Liver (tissue), 9 donors: ENCODE results near the gene CCDC63. TPM values are rescaled to one million over a fixed set of nuclear protein-coding genes. Genes with fewer than 3 reads are reported as not detected.

Experiments
- DNase-seq: peaks from one replicate; pipeline ENCODE4 v3.0.0-alpha.2; 2017; ENCODE audit warnings: low spot score
- H3K27ac ChIP-seq, 2 donors: one replicate each; pipeline ENCODE4 v1.7.0; 2013; ENCODE audit warnings: inconsistent platforms in 2 of 2, low read length in 2 of 2, control low read depth in 1 of 2, low read depth in 1 of 2, mild to moderate bottlenecking in 1 of 2
- H3K27me3 ChIP-seq, 4 donors: one replicate each; pipeline versions ENCODE4 v1.6.1 to v1.7.0; 2013; ENCODE audit warnings: low read length in 3 of 4, inconsistent platforms in 1 of 4, mild to moderate bottlenecking in 1 of 4, moderate library complexity in 1 of 4; ENCODE audit not compliant: control insufficient read depth in 4 of 4, insufficient read depth in 4 of 4
- H3K36me3 ChIP-seq, 4 donors: one replicate each; pipeline versions ENCODE4 v1.6.1 to v1.7.0; 2013; ENCODE audit warnings: low read length in 3 of 4, mild to moderate bottlenecking in 3 of 4, low read depth in 1 of 4, moderate library complexity in 1 of 4; ENCODE audit not compliant: control insufficient read depth in 4 of 4, insufficient read depth in 3 of 4
- H3K4me1 ChIP-seq, 4 donors: one replicate each; pipeline versions ENCODE4 v1.6.1 to v1.7.0; 2013; ENCODE audit warnings: low read length in 3 of 4, mild to moderate bottlenecking in 3 of 4, moderate library complexity in 1 of 4; ENCODE audit not compliant: control insufficient read depth in 4 of 4, insufficient read depth in 4 of 4
- H3K4me3 ChIP-seq, 3 donors: one replicate each; pipeline versions ENCODE4 v1.6.1 to v1.7.0; 2013; ENCODE audit warnings: low read length in 3 of 3, control low read depth in 1 of 3, low read depth in 1 of 3, mild to moderate bottlenecking in 1 of 3
- H3K9ac ChIP-seq, 2 donors: one replicate each; pipeline ENCODE4 v1.7.0; 2013; ENCODE audit warnings: low read length in 2 of 2, mild to moderate bottlenecking in 2 of 2, moderate library complexity in 2 of 2, control low read depth in 1 of 2, low read depth in 1 of 2
- H3K9me3 ChIP-seq, 4 donors: one replicate each; pipeline versions ENCODE4 v1.6.1 to v1.7.0; 2013; ENCODE audit warnings: low read length in 3 of 4; ENCODE audit not compliant: control insufficient read depth in 4 of 4
- EGR1 ChIP-seq, 2 donors: IDR thresholded peaks; 2 replicates each; pipeline ENCODE4 v1.6.1; 2016 to 2018; ENCODE audit warnings: antibody characterized with exemption in 2 of 2, low read depth in 2 of 2
- FOXA1 ChIP-seq: IDR thresholded peaks from 2 replicates; pipeline ENCODE4 v1.6.1; 2016; ENCODE audit warnings: antibody characterized with exemption
- FOXA2 ChIP-seq: IDR thresholded peaks from 2 replicates; pipeline ENCODE4 v1.6.1; 2016; ENCODE audit warnings: antibody characterized with exemption
- GABPA ChIP-seq, 2 donors: IDR thresholded peaks in 1 of 2; conservative IDR thresholded peaks in 1 of 2; 2 replicates each; pipeline ENCODE4 v1.6.1; 2016; ENCODE audit warnings: antibody characterized with exemption in 2 of 2, mild to moderate bottlenecking in 1 of 2, moderate library complexity in 1 of 2
- HNF4A ChIP-seq, 2 donors: conservative IDR thresholded peaks; 2 replicates each; pipeline ENCODE4 v1.6.1; 2016; ENCODE audit warnings: antibody characterized with exemption in 2 of 2, mild to moderate bottlenecking in 2 of 2
- HNF4G ChIP-seq: IDR thresholded peaks from 2 replicates; pipeline ENCODE4 v1.6.1; 2016; ENCODE audit warnings: antibody characterized with exemption
- JUND ChIP-seq, 2 donors: IDR thresholded peaks; 2 replicates each; pipeline ENCODE4 v1.6.1; 2016; ENCODE audit warnings: antibody characterized with exemption in 2 of 2
- NR2F2 ChIP-seq: IDR thresholded peaks from 2 replicates; pipeline ENCODE4 v1.6.1; 2016; ENCODE audit warnings: antibody characterized with exemption
- RAD21 ChIP-seq, 2 donors: IDR thresholded peaks; 2 replicates each; pipeline ENCODE4 v1.6.1; 2016; ENCODE audit warnings: antibody characterized with exemption in 2 of 2, mild to moderate bottlenecking in 2 of 2
- RXRA ChIP-seq, 2 donors: IDR thresholded peaks; 2 replicates each; pipeline ENCODE4 v1.6.1; 2017 to 2018; ENCODE audit warnings: antibody characterized with exemption in 2 of 2, mild to moderate bottlenecking in 1 of 2
- SP1 ChIP-seq: IDR thresholded peaks from 2 replicates; pipeline ENCODE4 v1.6.1; 2018; ENCODE audit warnings: antibody characterized with exemption, mild to moderate bottlenecking
- TAF1 ChIP-seq: conservative IDR thresholded peaks from 2 replicates; pipeline ENCODE4 v1.6.1; 2016; ENCODE audit warnings: antibody characterized with exemption, mild to moderate bottlenecking
- YY1 ChIP-seq: IDR thresholded peaks from 2 replicates; pipeline ENCODE4 v1.6.1; 2016; ENCODE audit warnings: antibody characterized with exemption, mild to moderate bottlenecking
- WGBS: extraction: QIAGEN DNeasy Blood & Tissue Kit; methylation state at CpG from one replicate; pipeline ENCODE4 v1.1.7; 2013; 5-methylcytosine and 5-hydroxymethylcytosine counted together
- polyA plus RNA-seq, 2 donors: library from polyadenylated mRNA; stranded (reverse) in 1 of 2; unstranded in 1 of 2; fragments of 200-250 nt in 1 of 2; fragments of >200 nt in 1 of 2; fragmentation: Nextera tagmentation in 1 of 2; extraction: Ambion mirVana in 1 of 2; gene quantifications; one replicate each; pipeline versions ENCODE4 v1.2.1 to v1.2.3, GENCODE V29; 2013 to 2015
- total RNA-seq, 2 donors: library from RNA; depleted of rRNA; stranded (reverse); fragments of >200 nt; gene quantifications; one replicate each; pipeline ENCODE4 v1.2.3, GENCODE V29; 2014
- TF ChIP-seq, protein P1 (sequence below): fragments of 150-350 bp; IDR thresholded peaks from 2 replicates; pipeline ENCODE4 v1.5.1; 2017; ENCODE audit warnings: improper control_type of control experiment, low read depth, low read length; ENCODE audit not compliant: missing input control
- TF ChIP-seq, protein P2 (sequence below): IDR thresholded peaks from 2 replicates; pipeline ENCODE4 v1.6.1; 2016; ENCODE audit warnings: antibody characterized with exemption, mild to moderate bottlenecking
- TF ChIP-seq, protein P3 (sequence below): IDR thresholded peaks from 2 replicates; pipeline ENCODE4 v1.6.1; 2016; ENCODE audit warnings: antibody characterized with exemption
- TF ChIP-seq, protein P4 (sequence below): IDR thresholded peaks from 2 replicates; pipeline ENCODE4 v1.6.1; 2016; ENCODE audit warnings: antibody characterized with exemption
- TF ChIP-seq, protein P5 (sequence below): IDR thresholded peaks from 2 replicates; pipeline ENCODE4 v1.6.1; 2016; ENCODE audit warnings: antibody characterized with exemption
- donor health status: healthy.
- donor health status: healthy.
- donor health status: healthy.
- donor health status: healthy.
- donor health status: healthy.

CCDC63 gene
- total and polyA plus RNA-seq, 4 donors: not detected

DNA sequence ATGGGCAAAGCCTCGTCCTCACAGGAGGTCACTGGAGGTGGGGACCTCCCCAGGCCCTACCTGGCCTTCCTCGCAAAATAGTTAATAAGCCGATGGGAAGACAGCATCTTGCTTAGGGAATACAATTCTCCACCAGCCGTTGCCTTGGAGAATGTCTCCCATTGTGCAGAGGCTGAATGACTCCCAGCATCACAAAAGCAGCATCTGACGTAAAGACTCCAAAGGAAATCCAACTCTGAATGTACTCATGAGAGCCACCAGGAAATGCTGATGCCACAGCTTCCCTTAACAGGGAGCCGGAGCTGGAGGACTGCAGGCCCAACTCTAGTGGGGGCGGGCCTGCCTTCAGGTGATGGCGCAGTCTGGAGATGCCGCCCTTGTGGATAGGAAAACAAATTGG lies 15.5 kb downstream of the CCDC63 start:
- Histone ChIP-seq H3K9ac (no peak overlapping the region), H3K4me3 (no peak overlapping the region), H3K36me3 (no peaks in the 10 kb centered on the region), H3K27ac (no peak overlapping the region), H3K9me3 (no peaks in the 10 kb centered on the region), H3K4me1 (no peaks in the 10 kb centered on the region), H3K27me3 (no peaks in the 10 kb centered on the region)
- TF ChIP-seq GABPA (IDR thresholded peaks at IDR 0.05 in 1 of 2, conservative IDR thresholded peaks at IDR 0.05 in 1 of 2) (no peak), HNF4A (conservative IDR thresholded peaks at IDR 0.05) (no peak), RAD21 (IDR thresholded peaks at IDR 0.05) (no peak)
- DNase-seq: no peak
- WGBS: 88% methylated on average over 9 of the region's 9 CpGs

DNA sequence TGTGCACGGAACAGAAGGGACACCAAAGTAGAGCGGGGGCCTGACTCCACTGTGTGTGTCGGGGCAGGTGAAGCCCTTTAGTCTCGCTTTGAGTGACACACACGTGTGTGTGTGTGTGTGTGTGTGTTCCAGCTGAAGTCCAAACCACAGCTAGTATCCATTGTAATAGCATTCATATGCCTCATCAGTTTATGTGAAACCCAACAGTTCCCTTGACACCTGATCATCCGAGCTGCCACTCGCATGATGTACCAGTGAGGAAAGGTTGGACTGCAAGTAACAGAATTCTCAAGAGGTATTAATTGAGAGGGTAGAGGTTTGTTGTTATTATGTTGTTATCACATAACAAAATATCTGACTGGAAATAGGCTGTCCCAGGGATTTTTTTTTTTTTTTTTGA lies 16.4 kb downstream of the CCDC63 start:
- DNase-seq: no peak
- H3K4me1 ChIP-seq: no peaks in the 10 kb centered on the region
- H3K9ac ChIP-seq: no peak overlapping the region
- no peaks in the 10 kb centered on the region for H3K27me3 ChIP-seq
- TF ChIP-seq HNF4A (conservative IDR thresholded peaks at IDR 0.05) (no peak), NR2F2 (no peak), RXRA (IDR thresholded peaks at IDR 0.05) (no peak), JUND (IDR thresholded peaks at IDR 0.05) (no peak), YY1 (no peak), RAD21 (IDR thresholded peaks at IDR 0.05) (no peak), SP1 (no peak), EGR1 (IDR thresholded peaks at IDR 0.05; ENCODE audit: low read depth in 2 of 2) (no peak), TAF1 (no peak), HNF4G (no peak), GABPA (IDR thresholded peaks at IDR 0.05 in 1 of 2, conservative IDR thresholded peaks at IDR 0.05 in 1 of 2) (no peak), FOXA2 (no peak), FOXA1 (no peak)
- TF ChIP-seq, protein P1, sequence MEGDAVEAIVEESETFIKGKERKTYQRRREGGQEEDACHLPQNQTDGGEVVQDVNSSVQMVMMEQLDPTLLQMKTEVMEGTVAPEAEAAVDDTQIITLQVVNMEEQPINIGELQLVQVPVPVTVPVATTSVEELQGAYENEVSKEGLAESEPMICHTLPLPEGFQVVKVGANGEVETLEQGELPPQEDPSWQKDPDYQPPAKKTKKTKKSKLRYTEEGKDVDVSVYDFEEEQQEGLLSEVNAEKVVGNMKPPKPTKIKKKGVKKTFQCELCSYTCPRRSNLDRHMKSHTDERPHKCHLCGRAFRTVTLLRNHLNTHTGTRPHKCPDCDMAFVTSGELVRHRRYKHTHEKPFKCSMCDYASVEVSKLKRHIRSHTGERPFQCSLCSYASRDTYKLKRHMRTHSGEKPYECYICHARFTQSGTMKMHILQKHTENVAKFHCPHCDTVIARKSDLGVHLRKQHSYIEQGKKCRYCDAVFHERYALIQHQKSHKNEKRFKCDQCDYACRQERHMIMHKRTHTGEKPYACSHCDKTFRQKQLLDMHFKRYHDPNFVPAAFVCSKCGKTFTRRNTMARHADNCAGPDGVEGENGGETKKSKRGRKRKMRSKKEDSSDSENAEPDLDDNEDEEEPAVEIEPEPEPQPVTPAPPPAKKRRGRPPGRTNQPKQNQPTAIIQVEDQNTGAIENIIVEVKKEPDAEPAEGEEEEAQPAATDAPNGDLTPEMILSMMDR: no peak
- TF ChIP-seq, protein P2, sequence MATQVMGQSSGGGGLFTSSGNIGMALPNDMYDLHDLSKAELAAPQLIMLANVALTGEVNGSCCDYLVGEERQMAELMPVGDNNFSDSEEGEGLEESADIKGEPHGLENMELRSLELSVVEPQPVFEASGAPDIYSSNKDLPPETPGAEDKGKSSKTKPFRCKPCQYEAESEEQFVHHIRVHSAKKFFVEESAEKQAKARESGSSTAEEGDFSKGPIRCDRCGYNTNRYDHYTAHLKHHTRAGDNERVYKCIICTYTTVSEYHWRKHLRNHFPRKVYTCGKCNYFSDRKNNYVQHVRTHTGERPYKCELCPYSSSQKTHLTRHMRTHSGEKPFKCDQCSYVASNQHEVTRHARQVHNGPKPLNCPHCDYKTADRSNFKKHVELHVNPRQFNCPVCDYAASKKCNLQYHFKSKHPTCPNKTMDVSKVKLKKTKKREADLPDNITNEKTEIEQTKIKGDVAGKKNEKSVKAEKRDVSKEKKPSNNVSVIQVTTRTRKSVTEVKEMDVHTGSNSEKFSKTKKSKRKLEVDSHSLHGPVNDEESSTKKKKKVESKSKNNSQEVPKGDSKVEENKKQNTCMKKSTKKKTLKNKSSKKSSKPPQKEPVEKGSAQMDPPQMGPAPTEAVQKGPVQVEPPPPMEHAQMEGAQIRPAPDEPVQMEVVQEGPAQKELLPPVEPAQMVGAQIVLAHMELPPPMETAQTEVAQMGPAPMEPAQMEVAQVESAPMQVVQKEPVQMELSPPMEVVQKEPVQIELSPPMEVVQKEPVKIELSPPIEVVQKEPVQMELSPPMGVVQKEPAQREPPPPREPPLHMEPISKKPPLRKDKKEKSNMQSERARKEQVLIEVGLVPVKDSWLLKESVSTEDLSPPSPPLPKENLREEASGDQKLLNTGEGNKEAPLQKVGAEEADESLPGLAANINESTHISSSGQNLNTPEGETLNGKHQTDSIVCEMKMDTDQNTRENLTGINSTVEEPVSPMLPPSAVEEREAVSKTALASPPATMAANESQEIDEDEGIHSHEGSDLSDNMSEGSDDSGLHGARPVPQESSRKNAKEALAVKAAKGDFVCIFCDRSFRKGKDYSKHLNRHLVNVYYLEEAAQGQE: no peak
- TF ChIP-seq, protein P3, sequence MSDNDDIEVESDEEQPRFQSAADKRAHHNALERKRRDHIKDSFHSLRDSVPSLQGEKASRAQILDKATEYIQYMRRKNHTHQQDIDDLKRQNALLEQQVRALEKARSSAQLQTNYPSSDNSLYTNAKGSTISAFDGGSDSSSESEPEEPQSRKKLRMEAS: no peak
- TF ChIP-seq, protein P4, sequence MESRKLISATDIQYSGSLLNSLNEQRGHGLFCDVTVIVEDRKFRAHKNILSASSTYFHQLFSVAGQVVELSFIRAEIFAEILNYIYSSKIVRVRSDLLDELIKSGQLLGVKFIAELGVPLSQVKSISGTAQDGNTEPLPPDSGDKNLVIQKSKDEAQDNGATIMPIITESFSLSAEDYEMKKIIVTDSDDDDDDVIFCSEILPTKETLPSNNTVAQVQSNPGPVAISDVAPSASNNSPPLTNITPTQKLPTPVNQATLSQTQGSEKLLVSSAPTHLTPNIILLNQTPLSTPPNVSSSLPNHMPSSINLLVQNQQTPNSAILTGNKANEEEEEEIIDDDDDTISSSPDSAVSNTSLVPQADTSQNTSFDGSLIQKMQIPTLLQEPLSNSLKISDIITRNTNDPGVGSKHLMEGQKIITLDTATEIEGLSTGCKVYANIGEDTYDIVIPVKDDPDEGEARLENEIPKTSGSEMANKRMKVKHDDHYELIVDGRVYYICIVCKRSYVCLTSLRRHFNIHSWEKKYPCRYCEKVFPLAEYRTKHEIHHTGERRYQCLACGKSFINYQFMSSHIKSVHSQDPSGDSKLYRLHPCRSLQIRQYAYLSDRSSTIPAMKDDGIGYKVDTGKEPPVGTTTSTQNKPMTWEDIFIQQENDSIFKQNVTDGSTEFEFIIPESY: no peak
- TF ChIP-seq, protein P5, sequence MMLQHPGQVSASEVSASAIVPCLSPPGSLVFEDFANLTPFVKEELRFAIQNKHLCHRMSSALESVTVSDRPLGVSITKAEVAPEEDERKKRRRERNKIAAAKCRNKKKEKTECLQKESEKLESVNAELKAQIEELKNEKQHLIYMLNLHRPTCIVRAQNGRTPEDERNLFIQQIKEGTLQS: no peak
- H3K4me3 ChIP-seq: no peak overlapping the region
- WGBS: 90% methylated on average over 7 of the region's 7 CpGs
- H3K9me3 ChIP-seq: no peaks in the 10 kb centered on the region
- no peaks in the 10 kb centered on the region for H3K36me3 ChIP-seq
- no peak overlapping the region for H3K27ac ChIP-seq
